Fibroblast of lung (primary cell): ENCODE results near the gene PALLD. TPM values are rescaled to one million over a fixed set of nuclear protein-coding genes. Genes with fewer than 3 reads are reported as not detected.

Source experiments
- DNase-seq, 2 donors: peaks; one replicate each; pipeline versions ENCODE4 v3.0.0 to v3.0.0-alpha.2; 2010; ENCODE audit warnings: low read depth in 2 of 2
- H2AFZ ChIP-seq: 2 replicates; pipeline ENCODE4 v1.5.1; 2012; ENCODE audit warnings: low read length, control low read depth, inconsistent platforms
- H3K27ac ChIP-seq: 2 replicates; pipeline ENCODE4 v1.5.1; 2011; ENCODE audit warnings: low read length, control low read depth; ENCODE audit not compliant: insufficient read depth
- H3K27me3 ChIP-seq: 2 replicates; pipeline ENCODE4 v1.5.1; 2011; ENCODE audit warnings: mild to moderate bottlenecking, low read length; ENCODE audit not compliant: control insufficient read depth, insufficient read depth
- H3K36me3 ChIP-seq: 2 replicates; pipeline ENCODE4 v1.5.1; 2011; ENCODE audit warnings: low read length; ENCODE audit not compliant: control insufficient read depth, insufficient read depth
- H3K4me1 ChIP-seq: 2 replicates; pipeline ENCODE4 v1.5.1; 2011; ENCODE audit warnings: low read length; ENCODE audit not compliant: control insufficient read depth, insufficient read depth; ENCODE audit errors: extremely low read depth
- H3K4me2 ChIP-seq: 2 replicates; pipeline ENCODE4 v1.5.1; 2011; ENCODE audit warnings: low read length, control low read depth; ENCODE audit not compliant: insufficient read depth; ENCODE audit errors: extremely low read depth
- H3K4me3 ChIP-seq, 4 experiments: fragments of 200-600 bp in 1 of 4; sonication (generic) in 1 of 4; replicated peaks in 1 of 4; 2 replicates each; pipeline ENCODE4 v1.5.1; 2011 to 2016; ENCODE audit warnings: low read length in 4 of 4, low read depth in 3 of 4, mild to moderate bottlenecking in 3 of 4, control low read depth in 2 of 4, inconsistent platforms in 1 of 4, mixed read lengths in 1 of 4; ENCODE audit not compliant: insufficient read depth in 1 of 4; ENCODE audit errors: control extremely low read depth in 1 of 4
- H3K79me2 ChIP-seq: 2 replicates; pipeline ENCODE4 v1.5.1; 2012; ENCODE audit warnings: mild to moderate bottlenecking, low read length, inconsistent platforms; ENCODE audit not compliant: control insufficient read depth, insufficient read depth
- H3K9ac ChIP-seq: 2 replicates; pipeline ENCODE4 v1.5.1; 2011; ENCODE audit warnings: mild to moderate bottlenecking, low read length, control low read depth; ENCODE audit not compliant: insufficient read depth
- H3K9me3 ChIP-seq: 2 replicates; pipeline ENCODE4 v1.5.1; 2012; ENCODE audit warnings: low read depth, low read length; ENCODE audit not compliant: control insufficient read depth, insufficient read depth
- H4K20me1 ChIP-seq: 2 replicates; pipeline ENCODE4 v1.5.1; 2011; ENCODE audit warnings: low read length; ENCODE audit not compliant: control insufficient read depth, insufficient read depth; ENCODE audit errors: extremely low read depth
- EZH2 ChIP-seq: IDR thresholded peaks from 2 replicates; pipeline ENCODE4 v1.5.1; 2012; ENCODE audit warnings: low read length, control low read depth, mild to moderate bottlenecking; ENCODE audit errors: missing control alignments
- polyA plus RNA-seq, 2 donors: library from polyadenylated mRNA; depleted of rRNA in 1 of 2; stranded (reverse) in 1 of 2; unstranded in 1 of 2; fragments of >200 nt; gene quantifications; 2 replicates each; pipeline ENCODE4 v1.2.1, GENCODE V29; 2011 to 2012; ENCODE audit warnings: missing spikeins in 1 of 2
- total RNA-seq: library from RNA; depleted of rRNA; stranded (reverse); fragments of >200 nt; gene quantifications from 2 replicates; pipeline ENCODE4 v1.2.1, GENCODE V29; 2014
- TF ChIP-seq, protein P1 (sequence below), 2 donors: IDR thresholded peaks in 1 of 2; conservative IDR thresholded peaks in 1 of 2; 1 replicate in 1 of 2; 2 replicates in 1 of 2; pipeline ENCODE4 v1.5.1; 2011 to 2012; ENCODE audit warnings: low read length in 2 of 2, control low read depth in 1 of 2, inconsistent platforms in 1 of 2, low read depth in 1 of 2, mild to moderate bottlenecking in 1 of 2

Gene PALLD
- total and polyA plus RNA-seq, 2 donors (not counting 1 experiment from before 2014, with no cell fraction given), result 200 to 205 TPM

DNA sequence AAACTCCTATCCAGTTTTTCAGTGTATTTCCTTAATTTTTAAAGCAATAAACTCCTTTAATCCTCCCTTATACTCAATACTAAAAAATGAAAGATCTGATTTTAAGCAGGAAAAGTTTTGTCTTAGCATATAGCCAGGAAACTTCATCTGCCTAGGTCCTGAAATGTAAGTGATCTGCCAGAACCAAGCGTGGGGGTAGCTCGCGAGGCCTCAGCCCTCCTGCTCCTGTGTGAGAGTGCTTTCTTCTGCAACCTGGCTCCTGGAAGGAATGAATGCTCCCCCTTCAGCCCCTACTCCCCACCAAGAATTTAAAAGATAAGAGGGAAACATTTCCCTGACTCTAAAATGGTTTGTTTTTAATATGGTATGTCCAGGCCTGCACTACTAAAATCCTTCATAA lies 353.1 kb downstream of the PALLD start:
- no peaks in the 10 kb centered on the region for H3K27me3 ChIP-seq
- peaks cover 11% of the 10 kb centered on the region for H3K4me1 ChIP-seq
- H3K4me2 ChIP-seq, result no peak overlapping the region
- H3K36me3 ChIP-seq, result peaks cover 2% of the 10 kb centered on the region
- H3K9ac ChIP-seq, result no peak overlapping the region
- TF ChIP-seq EZH2, result no peak
- TF ChIP-seq, protein P1, sequence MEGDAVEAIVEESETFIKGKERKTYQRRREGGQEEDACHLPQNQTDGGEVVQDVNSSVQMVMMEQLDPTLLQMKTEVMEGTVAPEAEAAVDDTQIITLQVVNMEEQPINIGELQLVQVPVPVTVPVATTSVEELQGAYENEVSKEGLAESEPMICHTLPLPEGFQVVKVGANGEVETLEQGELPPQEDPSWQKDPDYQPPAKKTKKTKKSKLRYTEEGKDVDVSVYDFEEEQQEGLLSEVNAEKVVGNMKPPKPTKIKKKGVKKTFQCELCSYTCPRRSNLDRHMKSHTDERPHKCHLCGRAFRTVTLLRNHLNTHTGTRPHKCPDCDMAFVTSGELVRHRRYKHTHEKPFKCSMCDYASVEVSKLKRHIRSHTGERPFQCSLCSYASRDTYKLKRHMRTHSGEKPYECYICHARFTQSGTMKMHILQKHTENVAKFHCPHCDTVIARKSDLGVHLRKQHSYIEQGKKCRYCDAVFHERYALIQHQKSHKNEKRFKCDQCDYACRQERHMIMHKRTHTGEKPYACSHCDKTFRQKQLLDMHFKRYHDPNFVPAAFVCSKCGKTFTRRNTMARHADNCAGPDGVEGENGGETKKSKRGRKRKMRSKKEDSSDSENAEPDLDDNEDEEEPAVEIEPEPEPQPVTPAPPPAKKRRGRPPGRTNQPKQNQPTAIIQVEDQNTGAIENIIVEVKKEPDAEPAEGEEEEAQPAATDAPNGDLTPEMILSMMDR (conservative IDR thresholded peaks at IDR 0.05 in 1 of 2, IDR thresholded peaks at IDR 0.05 in 1 of 2; ENCODE audit: low read depth in 1 of 2, low read length in 2 of 2), result no peak
- H3K27ac ChIP-seq, result no peak overlapping the region
- no peak overlapping the region for H3K4me3 ChIP-seq
- peaks cover 70% of the 10 kb centered on the region for H3K79me2 ChIP-seq
- no peaks in the 10 kb centered on the region for H4K20me1 ChIP-seq
- no peaks in the 10 kb centered on the region for H3K9me3 ChIP-seq
- no peak overlapping the region for H2AFZ ChIP-seq
- peak in 1 of 2 donors; percentile 23 for DNase-seq

DNA sequence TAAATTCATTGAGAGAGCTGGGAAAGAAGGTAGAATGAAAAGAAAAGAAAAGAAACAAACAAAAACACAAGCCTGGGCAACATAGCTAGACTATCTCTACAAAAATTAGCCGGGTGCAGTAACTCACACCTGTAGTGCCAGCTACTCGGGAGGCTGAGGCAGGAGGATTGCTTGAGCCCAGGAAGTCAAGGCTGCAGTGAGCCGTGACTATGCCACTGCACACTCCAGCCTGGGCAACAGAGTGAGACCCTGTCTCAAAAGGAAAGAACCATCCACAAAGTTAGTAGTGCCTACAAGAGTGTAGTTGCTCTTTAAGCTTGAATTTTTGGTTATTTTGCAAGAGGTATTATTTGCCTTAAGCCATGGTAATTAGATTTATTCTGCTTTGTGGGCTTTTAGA lies 355.5 kb downstream of the PALLD start:
- Histone ChIP-seq H3K79me2 (peaks cover 51% of the 10 kb centered on the region), H3K4me3 (no peak overlapping the region), H2AFZ (no peak overlapping the region), H3K9me3 (no peaks in the 10 kb centered on the region), H3K27ac (no peak overlapping the region), H4K20me1 (no peaks in the 10 kb centered on the region), H3K36me3 (peaks cover 2% of the 10 kb centered on the region), H3K27me3 (no peaks in the 10 kb centered on the region), H3K4me1 (peaks cover 17% of the 10 kb centered on the region), H3K9ac (no peak overlapping the region), H3K4me2 (no peak overlapping the region)
- TF ChIP-seq EZH2, result no peak
- TF ChIP-seq, protein P1 (conservative IDR thresholded peaks at IDR 0.05 in 1 of 2, IDR thresholded peaks at IDR 0.05 in 1 of 2; ENCODE audit: low read depth in 1 of 2, low read length in 2 of 2), result no peak
- no peak for DNase-seq

DNA sequence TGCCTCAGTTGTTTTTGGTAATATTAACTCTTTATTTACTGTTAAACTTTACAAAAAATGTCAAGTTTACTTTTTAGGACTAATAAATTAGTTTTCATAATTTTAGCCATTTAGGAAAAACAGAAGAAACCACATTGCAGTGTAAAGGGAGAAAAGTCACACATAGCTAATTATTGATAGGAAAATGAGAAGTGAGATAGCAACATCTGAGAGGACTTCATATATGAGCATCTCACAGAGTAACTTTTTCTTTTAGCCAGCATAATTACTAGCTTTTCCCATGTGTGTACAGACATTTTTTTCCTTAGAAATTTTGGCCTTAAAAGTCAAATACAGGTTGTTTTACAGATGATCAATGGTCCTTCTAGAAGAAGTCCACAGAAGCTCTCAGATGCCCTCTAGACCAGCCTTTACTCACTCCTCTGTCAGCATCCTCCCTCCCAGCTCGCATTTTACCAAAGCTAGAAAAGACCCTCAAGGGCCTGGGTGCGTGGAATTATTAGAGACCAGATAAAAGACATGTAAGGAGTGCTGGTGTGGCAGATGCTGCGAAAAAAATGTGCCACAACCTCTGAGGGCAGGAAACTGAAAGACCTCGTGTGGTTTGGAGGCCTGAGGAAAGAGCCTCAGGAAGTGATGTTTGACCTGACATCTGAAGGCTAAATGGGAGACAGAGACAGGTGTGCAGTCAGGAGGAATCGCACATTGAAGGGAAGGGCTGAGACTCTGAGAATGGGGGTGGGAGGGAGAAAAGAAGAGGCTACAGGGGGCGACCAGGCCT lies 356.3 kb downstream of the PALLD start:
- Histone ChIP-seq H3K27me3 (no peaks in the 10 kb centered on the region), H3K4me3 (no peak overlapping the region), H3K9me3 (no peaks in the 10 kb centered on the region), H3K79me2 (peaks cover 47% of the 10 kb centered on the region), H4K20me1 (no peaks in the 10 kb centered on the region), H3K4me1 (peaks cover 21% of the 10 kb centered on the region), H3K9ac (no peak overlapping the region), H3K4me2 (no peak overlapping the region), H2AFZ (no peak overlapping the region), H3K27ac (peak overlapping the region; percentile 34), H3K36me3 (peaks cover 2% of the 10 kb centered on the region)
- TF ChIP-seq, protein P1 (conservative IDR thresholded peaks at IDR 0.05 in 1 of 2, IDR thresholded peaks at IDR 0.05 in 1 of 2; ENCODE audit: low read depth in 1 of 2, low read length in 2 of 2), result no peak
- TF ChIP-seq EZH2, result no peak
- no peak for DNase-seq
